ENCODE data around the gene KLRC2.
"Not testable (repeated sequence)": the region's sequence is repeated elsewhere in the genome, so short reads cannot be mapped to it uniquely, and the experiment has no call there.

KLRC2 gene

GRCh38 chr12:10435816-10436215, at the start of gene KLRC2:
TSS of gene KLRC2 (minus strand) at chr12:10436010. CDS start at chr12:10435986, 24 bp downstream.
- peak in 1 of 14 donors; percentile 0 for DNase-seq

- DNase-seq = not testable (repeated sequence)
Measured at GRCh38 chr12:10481901-10482300, 46.1 kb upstream of the KLRC2 start.

- not testable (repeated sequence) for DNase-seq
Measured at GRCh38 chr12:10472808-10473207, 37.0 kb upstream of the KLRC2 start.

- DNase-seq = no peak
Measured at GRCh38 chr12:10469701-10470100, 33.9 kb upstream of the KLRC2 start.

GRCh38 chr12:10466311-10466710, 30.5 kb upstream of the KLRC2 start:
- DNase-seq = no peak

- DNase-seq = no peak
Measured at GRCh38 chr12:10457760-10458159, 21.9 kb upstream of the KLRC2 start.

- DNase-seq = no peak
Measured at GRCh38 chr12:10456856-10457255, 21.0 kb upstream of the KLRC2 start.

GRCh38 chr12:10455766-10456165, 20.0 kb upstream of the KLRC2 start:
- DNase-seq = no peak

- no peak for DNase-seq
Measured at GRCh38 chr12:10454531-10454930, 18.7 kb upstream of the KLRC2 start.

GRCh38 chr12:10453156-10453555, 17.3 kb upstream of the KLRC2 start, which contains the start of gene KLRC1:
TSS of gene KLRC1 (minus strand) at chr12:10453377. CDS start at chr12:10451156, 2,221 bp downstream.
- DNase-seq = no peak

- no peak for DNase-seq
Measured at GRCh38 chr12:10448236-10448635, 12.4 kb upstream of the KLRC2 start.

- DNase-seq = not testable (repeated sequence)
Measured at GRCh38 chr12:10446052-10446451, 10.2 kb upstream of the KLRC2 start.

GRCh38 chr12:10441144-10441543, 5.3 kb upstream of the KLRC2 start:
- DNase-seq = peak in 1 of 14 donors; percentile 1

- DNase-seq = not testable (repeated sequence)
Measured at GRCh38 chr12:10439608-10440274, 3.9 kb upstream of the KLRC2 start.

GRCh38 chr12:10437601-10438000, 1.8 kb upstream of the KLRC2 start:
- DNase-seq = not testable (repeated sequence)

- not testable (repeated sequence) for DNase-seq
Measured at GRCh38 chr12:10430623-10431022, 5.2 kb downstream of the KLRC2 start.

GRCh38 chr12:10425938-10426337, 9.9 kb downstream of the KLRC2 start:
- peak in 1 of 14 donors; percentile 4 for DNase-seq

GRCh38 chr12:10424260-10424899, 11.4 kb downstream of the KLRC2 start:
- not testable (repeated sequence) for DNase-seq

- DNase-seq = not testable (repeated sequence)
Measured at GRCh38 chr12:10422159-10422558, 13.7 kb downstream of the KLRC2 start.

GRCh38 chr12:10420334-10420733, 15.5 kb downstream of the KLRC2 start, which contains the start of gene KLRC3:
TSS of gene KLRC3 (minus strand) at chr12:10420595. CDS start at chr12:10420550, 45 bp downstream.
- not testable (repeated sequence) for DNase-seq

- DNase-seq = no peak
Measured at GRCh38 chr12:10409392-10409791, 26.4 kb downstream of the KLRC2 start, which contains the start of gene KLRC4. TSS of gene KLRC4 (minus strand) at chr12:10409757. CDS start at chr12:10409575, 182 bp downstream.

GRCh38 chr12:10408842-10409241, 27.0 kb downstream of the KLRC2 start:
- DNase-seq = no peak

- no peak for DNase-seq
Measured at GRCh38 chr12:10406725-10407124, 29.1 kb downstream of the KLRC2 start.

- DNase-seq = no peak
Measured at GRCh38 chr12:10405294-10405693, 30.5 kb downstream of the KLRC2 start.
